Neural cell (in vitro differentiated cells): ENCODE results near the gene DDX56. TPM values are rescaled to one million over a fixed set of nuclear protein-coding genes. Genes with fewer than 3 reads are reported as not detected.

Experiments used
- H2AFZ ChIP-seq: fragments of 200-600, 300-800 bp; sonication (generic), shearing (Covaris generic); 2 replicates; pipeline ENCODE4 v1.6.0; 2014; ENCODE audit warnings: low read depth, mild to moderate bottlenecking, antibody characterized with exemption, low read length, moderate library complexity
- H3F3A ChIP-seq: fragments of 200-600 bp; shearing (Covaris generic); 2 replicates; pipeline ENCODE4 v1.6.1; 2016; ENCODE audit warnings: mild to moderate bottlenecking, moderate library complexity, mixed read lengths, antibody characterized with exemption, low read length; ENCODE audit not compliant: insufficient read depth, poor library complexity, severe bottlenecking
- H3K27ac ChIP-seq: fragments of 200-600, 300-800 bp; sonication (generic), shearing (Covaris generic); 2 replicates; pipeline ENCODE4 v1.5.1; 2014; ENCODE audit warnings: mild to moderate bottlenecking, low read length, moderate library complexity
- H3K27me3 ChIP-seq: fragments of 300-800, 200-600 bp; sonication (generic), shearing (Covaris generic); 2 replicates; pipeline ENCODE4 v1.6.0; 2014; ENCODE audit warnings: mild to moderate bottlenecking, low read depth, low read length, moderate library complexity; ENCODE audit not compliant: insufficient read depth
- H3K36me3 ChIP-seq: fragments of 300-800, 200-600 bp; sonication (generic), shearing (Covaris generic); 2 replicates; pipeline ENCODE4 v1.5.1; 2014; ENCODE audit warnings: mild to moderate bottlenecking, antibody characterized with exemption, low read length, moderate library complexity; ENCODE audit not compliant: insufficient read depth
- H3K4me2 ChIP-seq: fragments of 300-800, 200-600 bp; sonication (generic), shearing (Covaris generic); 2 replicates; pipeline ENCODE4 v1.6.0; 2014; ENCODE audit warnings: mild to moderate bottlenecking, low read length
- H3K4me3 ChIP-seq: fragments of 300-800, 200-600 bp; sonication (generic), shearing (Covaris generic); 2 replicates; pipeline ENCODE4 v1.5.1; 2014; ENCODE audit warnings: mild to moderate bottlenecking, low read length, moderate library complexity
- H3K79me2 ChIP-seq: fragments of 200-600 bp; shearing (Covaris generic); replicated peaks from 2 replicates; pipeline ENCODE4 v1.6.0; 2014; ENCODE audit warnings: mild to moderate bottlenecking, low read length, moderate library complexity; ENCODE audit not compliant: insufficient read depth
- H3K9ac ChIP-seq: fragments of 300-800, 200-600 bp; sonication (generic), shearing (Covaris generic); 2 replicates; pipeline ENCODE4 v1.6.1; 2016; ENCODE audit warnings: mild to moderate bottlenecking, low read length, mixed read lengths
- H3K9me2 ChIP-seq: fragments of 200-600 bp; shearing (Covaris generic); 2 replicates; pipeline ENCODE4 v1.6.1; 2016; ENCODE audit warnings: mild to moderate bottlenecking, low read length, mixed read lengths; ENCODE audit not compliant: insufficient read depth
- H3K9me3 ChIP-seq: fragments of 200-600, 300-800 bp; sonication (generic), shearing (Covaris generic); 2 replicates; pipeline ENCODE4 v1.6.1; 2016; ENCODE audit warnings: mild to moderate bottlenecking, mixed run types, low read length, moderate library complexity, mixed read lengths
- H4K20me1 ChIP-seq: fragments of 200-600 bp; shearing (Covaris generic); 2 replicates; pipeline ENCODE4 v1.6.1; 2016; ENCODE audit warnings: mild to moderate bottlenecking, mixed run types; ENCODE audit not compliant: insufficient read depth
- CTCF ChIP-seq: fragments of 450-650 bp; IDR thresholded peaks from 2 replicates; pipeline ENCODE4 v1.5.1; 2014; ENCODE audit warnings: antibody characterized with exemption, mild to moderate bottlenecking, moderate library complexity; ENCODE audit not compliant: poor library complexity, severe bottlenecking
- EZH2 ChIP-seq: fragments of 200-600, 300-800 bp; shearing (Covaris generic), sonication (generic); IDR thresholded peaks from 2 replicates; pipeline ENCODE4 v1.6.1; 2014; ENCODE audit warnings: antibody characterized with exemption, low read length, borderline replicate concordance, mild to moderate bottlenecking; ENCODE audit not compliant: insufficient read depth, poor library complexity, severe bottlenecking
- MXI1 ChIP-seq: fragments of 450-650 bp; conservative IDR thresholded peaks from 2 replicates; pipeline ENCODE4 v1.6.1; 2014; ENCODE audit warnings: antibody characterized with exemption, mild to moderate bottlenecking; ENCODE audit not compliant: poor library complexity, severe bottlenecking
- REST ChIP-seq: IDR thresholded peaks from 2 replicates; pipeline ENCODE4 v1.6.1; 2012; ENCODE audit warnings: borderline replicate concordance
- SMC3 ChIP-seq: fragments of 450-650 bp; conservative IDR thresholded peaks from 2 replicates; pipeline ENCODE4 v1.6.1; 2014; ENCODE audit warnings: antibody characterized with exemption, mild to moderate bottlenecking, moderate library complexity; ENCODE audit not compliant: poor library complexity
- TAF1 ChIP-seq: IDR thresholded peaks from 2 replicates; pipeline ENCODE4 v1.6.1; 2012; ENCODE audit warnings: low read depth
- polyA plus RNA-seq: library from polyadenylated mRNA; depleted of rRNA; stranded (reverse); fragments of >200 nt; gene quantifications from 2 replicates; pipeline ENCODE4 v1.2.3, GENCODE V29; 2014

DDX56 gene
- polyA plus RNA-seq, 1 donor from 2014 or later: 80.6 TPM

GRCh38 chr7:44541876-44542610 lies 31.7 kb downstream of the DDX56 start:
- Histone ChIP-seq H3K9me2 (no peaks in the 10 kb centered on the region), H2AFZ (no peak overlapping the region), H3K36me3 (no peaks in the 10 kb centered on the region)

More at GRCh38 chr7:44541876-44542610, 31.7 kb downstream of the DDX56 start:
- H3K27me3 ChIP-seq: no peaks in the 10 kb centered on the region
- H3K9me3 ChIP-seq: no peaks in the 10 kb centered on the region
- no peak overlapping the region for H3K27ac ChIP-seq
- no peak overlapping the region for H3K4me3 ChIP-seq
- H3K9ac ChIP-seq: no peak overlapping the region
- TF ChIP-seq REST (no peak), EZH2 (no peak), TAF1 (no peak), CTCF (no peak), SMC3 (no peak), MXI1 (no peak)
- no peaks in the 10 kb centered on the region for H3F3A ChIP-seq
- H3K79me2 ChIP-seq: no peaks in the 10 kb centered on the region
- no peak overlapping the region for H3K4me2 ChIP-seq
- H4K20me1 ChIP-seq: no peaks in the 10 kb centered on the region
